HCT116 (cell line): ENCODE results near the gene DEPDC5.
A peak's percentile ranks its signal among the peaks of the same experiment; 100 is the strongest.

Experiments used
- CTCF ChIP-seq, 3 experiments: fragments of 200-600 bp in 1 of 3; sonication (generic) in 1 of 3; IDR thresholded peaks in 2 of 3; conservative IDR thresholded peaks in 1 of 3; 2 replicates each; pipeline ENCODE4 v1.5.1; 2012 to 2017; ENCODE audit warnings: low read depth in 2 of 3, low read length in 2 of 3, antibody characterized with exemption in 1 of 3, borderline replicate concordance in 1 of 3, control low read depth in 1 of 3, mild to moderate bottlenecking in 1 of 3, mixed read lengths in 1 of 3, mixed run types in 1 of 3, moderate library complexity in 1 of 3; ENCODE audit not compliant: insufficient read depth in 1 of 3
- EGR1 ChIP-seq: IDR thresholded peaks from 2 replicates; pipeline ENCODE4 v1.6.1; 2012; ENCODE audit warnings: low read depth
- EZH2 ChIP-seq: fragments of 200-600 bp; sonication (generic); IDR thresholded peaks from 2 replicates; pipeline ENCODE4 v1.6.1; 2017; ENCODE audit warnings: antibody characterized with exemption, mixed run types
- MAX ChIP-seq: IDR thresholded peaks from 2 replicates; pipeline ENCODE4 v1.6.1; 2012
- POLR2A ChIP-seq: IDR thresholded peaks from 2 replicates; pipeline ENCODE4 v1.7.0; 2011; ENCODE audit warnings: borderline replicate concordance; ENCODE audit not compliant: insufficient read depth, insufficient read length; ENCODE audit errors: extremely low read depth
- POLR2AphosphoS5 ChIP-seq: IDR thresholded peaks from 2 replicates; pipeline ENCODE4 v1.6.1; 2011; ENCODE audit warnings: mild to moderate bottlenecking, low read depth, low read length, moderate library complexity
- RAD21 ChIP-seq: IDR thresholded peaks from 2 replicates; pipeline ENCODE4 v1.6.1; 2012; ENCODE audit warnings: low read depth, mild to moderate bottlenecking
- SIN3A ChIP-seq: IDR thresholded peaks from 2 replicates; pipeline ENCODE4 v1.6.1; 2012; ENCODE audit warnings: low read depth
- YY1 ChIP-seq: IDR thresholded peaks from 2 replicates; pipeline ENCODE4 v1.6.1; 2011; ENCODE audit warnings: low read length, low read depth, moderate library complexity, mild to moderate bottlenecking; ENCODE audit not compliant: insufficient replicate concordance; ENCODE audit errors: extremely low read depth

GRCh38 chr22:31800065-31800464 lies 46.2 kb downstream of the DEPDC5 start:
- TF ChIP-seq EZH2 = no peak
- no peak for TF ChIP-seq CTCF (IDR thresholded peaks at IDR 0.05 in 2 of 3, conservative IDR thresholded peaks at IDR 0.05 in 1 of 3; ENCODE audit: borderline replicate concordance in 1 of 3, insufficient read depth in 1 of 3, low read depth in 2 of 3, low read length in 2 of 3)
- no peak for TF ChIP-seq POLR2A
- TF ChIP-seq RAD21 = no peak
- TF ChIP-seq MAX = 0 out of 2 replicates have a peak, but pooled peaks have one; percentile 34
- TF ChIP-seq POLR2AphosphoS5 = no peak
- TF ChIP-seq SIN3A = no peak
- TF ChIP-seq YY1 = peak; percentile 62
- TF ChIP-seq EGR1 = peak; percentile 39; the same call in 1 of the 2 replicates
